ENCODE measurements around the gene ITK.

The ITK gene

DNA sequence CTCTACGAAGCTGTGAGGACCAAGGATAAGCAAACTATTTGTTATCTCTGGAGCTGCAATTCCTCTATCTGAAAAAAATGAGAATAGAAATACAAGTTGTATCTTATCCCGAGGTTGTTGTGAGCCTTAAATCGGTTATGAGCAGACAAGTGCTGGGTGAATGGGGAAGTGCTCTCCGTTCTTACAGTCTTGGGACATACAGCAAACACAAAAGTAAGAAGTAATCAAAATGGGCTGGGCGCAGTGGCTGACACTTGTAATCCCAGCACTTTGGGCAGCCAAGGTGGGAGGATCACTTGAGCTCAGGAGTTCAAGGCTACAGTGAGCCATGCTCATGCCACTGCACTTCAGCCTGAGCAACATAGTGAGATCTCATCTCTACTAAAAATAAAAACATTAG, 31.7 kb downstream of the ITK start:
- Histone ChIP-seq H3K9ac (no peak overlapping the region), H3K27ac (no peak overlapping the region), H3K4me2 (ENCODE audit: low read length) (no peak overlapping the region), H3K79me2 (no peaks in the 10 kb centered on the region), H3K4me3 (ENCODE audit: low read depth, low read length) (no peak overlapping the region), H3K4me1 (no peaks in the 10 kb centered on the region), H2AFZ (no peak overlapping the region), H3K36me3 (ENCODE audit: control insufficient read depth, insufficient read depth, low read length) (no peaks in the 10 kb centered on the region), H3K27me3 (ENCODE audit: control insufficient read depth, insufficient read depth, low read length) (no peaks in the 10 kb centered on the region), H3K9me3 (ENCODE audit: control insufficient read depth, low read length) (no peaks in the 10 kb centered on the region)
- no peak for TF ChIP-seq CTCF (IDR thresholded peaks at IDR 0.05)

DNA sequence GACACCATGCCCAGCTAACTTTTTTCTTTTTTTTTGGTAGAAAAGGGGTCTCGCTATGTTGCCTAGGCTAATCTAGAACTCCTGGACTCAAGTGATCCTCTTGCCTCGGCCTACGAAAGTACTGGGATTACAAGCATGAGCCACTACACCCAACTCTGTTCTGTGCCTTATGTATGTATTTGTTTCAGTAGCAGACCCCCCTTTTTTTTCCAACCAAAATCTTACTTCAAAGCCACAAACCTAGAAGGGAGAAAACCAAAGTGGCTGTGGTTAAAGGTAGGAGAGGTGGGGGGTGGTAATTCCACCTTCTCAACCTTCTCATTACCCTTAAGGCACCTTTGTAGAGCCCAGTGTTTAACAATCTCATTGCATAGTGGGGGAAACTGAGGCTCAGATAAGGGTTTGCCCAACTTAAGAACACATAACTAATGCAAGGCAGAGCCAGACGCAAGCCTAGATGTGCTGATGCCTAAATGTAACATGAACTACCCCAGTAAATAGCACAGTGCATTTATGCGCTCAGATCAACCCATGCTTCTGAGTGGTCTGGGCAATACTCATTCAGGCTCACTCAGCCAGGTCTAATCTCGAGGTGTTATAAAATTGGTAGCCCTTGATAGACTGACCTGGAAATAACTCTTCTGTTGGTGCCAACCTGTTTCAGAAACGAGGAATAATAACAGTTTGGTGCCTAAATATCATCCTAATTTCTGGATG, 33.0 kb downstream of the ITK start:
- Histone ChIP-seq H3K9me3 (ENCODE audit: control insufficient read depth, low read length) (no peaks in the 10 kb centered on the region), H3K9ac (no peak overlapping the region), H3K27me3 (ENCODE audit: control insufficient read depth, insufficient read depth, low read length) (no peaks in the 10 kb centered on the region), H2AFZ (no peak overlapping the region), H3K36me3 (ENCODE audit: control insufficient read depth, insufficient read depth, low read length) (no peaks in the 10 kb centered on the region), H3K4me3 (ENCODE audit: low read depth, low read length) (no peak overlapping the region), H3K27ac (no peak overlapping the region), H3K4me2 (ENCODE audit: low read length) (no peak overlapping the region), H3K79me2 (no peaks in the 10 kb centered on the region), H3K4me1 (no peaks in the 10 kb centered on the region)
- TF ChIP-seq CTCF (IDR thresholded peaks at IDR 0.05): no peak

GRCh38 chr5:157214415-157214814, 33.8 kb downstream of the ITK start:
- Histone ChIP-seq H3K27me3 (ENCODE audit: control insufficient read depth, insufficient read depth, low read length) (no peaks in the 10 kb centered on the region), H3K4me2 (ENCODE audit: low read length) (no peak overlapping the region), H3K79me2 (no peaks in the 10 kb centered on the region), H3K36me3 (ENCODE audit: control insufficient read depth, insufficient read depth, low read length) (no peaks in the 10 kb centered on the region), H3K9me3 (ENCODE audit: control insufficient read depth, low read length) (no peaks in the 10 kb centered on the region), H3K27ac (no peak overlapping the region), H3K4me3 (ENCODE audit: low read depth, low read length) (no peak overlapping the region), H3K4me1 (no peaks in the 10 kb centered on the region), H2AFZ (no peak overlapping the region), H3K9ac (no peak overlapping the region)
- TF ChIP-seq CTCF (IDR thresholded peaks at IDR 0.05): no peak

- TF ChIP-seq CTCF (IDR thresholded peaks at IDR 0.05): no peak
- Histone ChIP-seq H3K4me3 (ENCODE audit: low read depth, low read length) (no peak overlapping the region), H3K4me2 (ENCODE audit: low read length) (no peak overlapping the region), H2AFZ (no peak overlapping the region), H3K36me3 (ENCODE audit: control insufficient read depth, insufficient read depth, low read length) (no peaks in the 10 kb centered on the region), H3K27ac (no peak overlapping the region), H3K9ac (no peak overlapping the region), H3K79me2 (no peaks in the 10 kb centered on the region), H3K27me3 (ENCODE audit: control insufficient read depth, insufficient read depth, low read length) (no peaks in the 10 kb centered on the region), H3K9me3 (ENCODE audit: control insufficient read depth, low read length) (no peaks in the 10 kb centered on the region), H3K4me1 (no peaks in the 10 kb centered on the region)
Measured at GRCh38 chr5:157214861-157215513, 34.3 kb downstream of the ITK start.

Measured in parathyroid adenoma (tissue), 2 donors.